CD14-positive monocyte (primary cell): Measurements from ENCODE around the gene ENPP4. TPM values are rescaled to one million over a fixed set of nuclear protein-coding genes. Genes with fewer than 3 reads are reported as not detected.
A peak's percentile ranks its signal among the peaks of the same experiment; 100 is the strongest.
"Not testable (repeated sequence)": the region's sequence is repeated elsewhere in the genome, so short reads cannot be mapped to it uniquely, and the experiment has no call there.

Experiments used
- DNase-seq, 3 donors: peaks; one replicate each; pipeline ENCODE4 v3.0.0-alpha.2; 2011 to 2022
- H2AFZ ChIP-seq: 2 replicates; pipeline ENCODE4 v1.6.0; 2012; ENCODE audit warnings: mild to moderate bottlenecking, low read depth, low read length, inconsistent platforms; ENCODE audit not compliant: insufficient read depth, poor library complexity, severe bottlenecking
- H3K27ac ChIP-seq, 2 donors: 1 replicate in 1 of 2; 2 replicates in 1 of 2; pipeline ENCODE4 v1.5.1; 2012 to 2013; ENCODE audit warnings: low read length in 2 of 2, control low read depth in 1 of 2, inconsistent platforms in 1 of 2, low read depth in 1 of 2, mild to moderate bottlenecking in 1 of 2
- H3K27me3 ChIP-seq, 2 donors: one replicate each; pipeline versions ENCODE4 v1.6.0 to v1.6.1; 2011 to 2013; ENCODE audit warnings: low read length in 2 of 2; ENCODE audit not compliant: control insufficient read depth in 2 of 2, insufficient read depth in 2 of 2
- H3K36me3 ChIP-seq, 2 donors: replicated peaks in 1 of 2; 1 replicate in 1 of 2; 2 replicates in 1 of 2; pipeline versions ENCODE4 v1.5.1 to v1.6.1; 2012 to 2013; ENCODE audit warnings: low read length in 2 of 2, control low read depth in 1 of 2, inconsistent platforms in 1 of 2, mild to moderate bottlenecking in 1 of 2; ENCODE audit not compliant: insufficient read depth in 2 of 2, control insufficient read depth in 1 of 2
- H3K4me1 ChIP-seq, 2 donors: 1 replicate in 1 of 2; 2 replicates in 1 of 2; pipeline versions ENCODE4 v1.5.1 to v1.6.1; 2012 to 2013; ENCODE audit warnings: low read length in 2 of 2, control low read depth in 1 of 2, inconsistent platforms in 1 of 2, mild to moderate bottlenecking in 1 of 2, moderate library complexity in 1 of 2; ENCODE audit not compliant: insufficient read depth in 2 of 2, control insufficient read depth in 1 of 2
- H3K4me2 ChIP-seq: replicated peaks from 2 replicates; pipeline ENCODE3; 2012; ENCODE audit warnings: low read length, moderate library complexity, mild to moderate bottlenecking; ENCODE audit not compliant: poor library complexity, severe bottlenecking; ENCODE audit errors: extremely low read depth
- H3K4me3 ChIP-seq, 3 experiments: fragments of 200-600 bp in 1 of 3; sonication (generic) in 1 of 3; replicated peaks in 1 of 3; 1 replicate in 2 of 3; 2 replicates in 1 of 3; pipeline ENCODE4 v1.5.1; 2011 to 2013; ENCODE audit warnings: low read length in 3 of 3, mild to moderate bottlenecking in 3 of 3, control low read depth in 2 of 3, low read depth in 2 of 3, inconsistent platforms in 1 of 3, moderate library complexity in 1 of 3
- H3K79me2 ChIP-seq: 2 replicates; pipeline ENCODE4 v1.6.0; 2012; ENCODE audit warnings: mild to moderate bottlenecking, control low read depth, inconsistent platforms, low read length, moderate library complexity; ENCODE audit not compliant: insufficient read depth
- H3K9ac ChIP-seq: 2 replicates; pipeline ENCODE4 v1.6.0; 2017; ENCODE audit warnings: low read length, mild to moderate bottlenecking; ENCODE audit not compliant: insufficient read depth, poor library complexity, severe bottlenecking
- H3K9me3 ChIP-seq, 2 donors: replicated peaks in 1 of 2; 1 replicate in 1 of 2; 2 replicates in 1 of 2; pipeline versions ENCODE4 v1.5.1 to v1.6.1; 2012 to 2013; ENCODE audit warnings: low read length in 2 of 2, control low read depth in 1 of 2; ENCODE audit not compliant: control insufficient read depth in 1 of 2, insufficient read depth in 1 of 2
- H4K20me1 ChIP-seq: 2 replicates; pipeline ENCODE4 v1.6.0; 2012; ENCODE audit warnings: mild to moderate bottlenecking, low read length, control low read depth, moderate library complexity; ENCODE audit not compliant: insufficient read depth
- H3K27ac Mint-ChIP-seq, 7 donors: one replicate each; pipeline ENCODE4 v1.8.0; 2020; ENCODE audit warnings: mild to moderate bottlenecking in 7 of 7, mixed read lengths in 7 of 7, moderate library complexity in 6 of 7, inconsistent platforms in 2 of 7
- H3K27me3 Mint-ChIP-seq, 3 donors: one replicate each; pipeline ENCODE4 v1.8.0; 2021 to 2022; ENCODE audit warnings: low read depth in 3 of 3, mild to moderate bottlenecking in 3 of 3, mixed read lengths in 3 of 3, moderate library complexity in 3 of 3, inconsistent platforms in 1 of 3
- H3K36me3 Mint-ChIP-seq, 2 donors: one replicate each; pipeline ENCODE4 v1.8.0; 2020; ENCODE audit warnings: mixed read lengths in 2 of 2, inconsistent platforms in 1 of 2, mild to moderate bottlenecking in 1 of 2
- H3K4me1 Mint-ChIP-seq: one replicate; pipeline ENCODE4 v1.8.0; 2020; ENCODE audit warnings: mild to moderate bottlenecking, mixed read lengths
- H3K4me3 Mint-ChIP-seq, 2 donors: one replicate each; pipeline ENCODE4 v1.8.0; 2020; ENCODE audit warnings: mild to moderate bottlenecking in 2 of 2, mixed read lengths in 2 of 2, moderate library complexity in 1 of 2
- H3K9me3 Mint-ChIP-seq, 7 donors: one replicate each; pipeline ENCODE4 v1.8.0; 2020 to 2022; ENCODE audit warnings: mixed read lengths in 7 of 7, mild to moderate bottlenecking in 6 of 7, moderate library complexity in 6 of 7, inconsistent platforms in 2 of 7
- CTCF ChIP-seq: fragments of 200-600 bp; IDR thresholded peaks from one replicate; pipeline ENCODE4 v1.8.0; 2022; ENCODE audit warnings: antibody characterized with exemption, mild to moderate bottlenecking
- WGBS: methylation state at CpG from one replicate; pipeline ENCODE4 v1.1.5; 2013; ENCODE audit warnings: missing lambda C conversion rate; ENCODE audit not compliant: insufficient coverage; 5-methylcytosine and 5-hydroxymethylcytosine counted together
- intact Hi-C, 2 donors: fragments of 100-400 bp; cut with micrococcal nuclease; formaldehyde crosslinking; loops; one replicate each; pipeline versions ENCODE4 v1.15.0 to v1.15.1; 2023
- polyA plus RNA-seq, 3 donors: library from polyadenylated mRNA; depleted of rRNA in 1 of 3; unstranded in 2 of 3; stranded (reverse) in 1 of 3; fragments of 300-500 nt in 2 of 3; fragments of >200 nt in 1 of 3; fragmentation: Illumina TruSeq in 2 of 3; gene quantifications; 1 replicate in 2 of 3; 2 replicates in 1 of 3; pipeline ENCODE4 v1.2.3, GENCODE V29; 2012 to 2021

Gene ENPP4
- polyA plus RNA-seq, 3 donors = 1.1 to 1.7 (median 1.3) TPM

DNA sequence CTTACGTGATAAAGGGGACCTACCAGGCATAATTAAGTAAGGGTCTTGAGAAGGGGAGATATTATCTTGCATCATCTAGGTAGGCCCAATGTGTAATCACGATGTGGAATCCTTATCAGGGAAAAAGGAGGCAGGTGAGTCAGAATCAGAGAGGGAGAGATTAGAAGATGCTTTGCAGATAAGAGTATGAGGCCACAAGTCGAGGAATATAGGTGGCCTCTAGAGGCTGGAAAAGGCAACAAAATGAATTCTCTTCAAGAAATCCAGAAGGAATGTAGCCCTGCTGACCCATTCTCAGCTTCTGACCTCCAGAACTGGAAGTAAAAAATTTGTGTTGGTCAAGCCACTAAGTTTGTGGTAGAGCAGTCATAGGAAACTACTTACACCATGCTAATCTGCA lies 11.0 kb upstream of the ENPP4 start:
- peaks cover 0 to 4% of the 10 kb centered on the region in 2 donors for H3K9me3 ChIP-seq
- Mint-ChIP-seq H3K27me3 (no peaks in the 10 kb centered on the region), H3K4me1 (peaks cover 4% of the 10 kb centered on the region), H3K4me3 (no peak overlapping the region), H3K27ac (no peak overlapping the region), H3K9me3 (peaks cover 2 to 16% (median 12%) of the 10 kb centered on the region in 7 donors), H3K36me3 (peaks cover 0 to 2% of the 10 kb centered on the region in 2 donors)
- H3K79me2 ChIP-seq = no peaks in the 10 kb centered on the region
- 100% methylated on average over 2 of the region's 3 CpGs for WGBS
- no peaks in the 10 kb centered on the region for H4K20me1 ChIP-seq
- no peak overlapping the region for H3K4me3 ChIP-seq
- no peak for TF ChIP-seq CTCF
- intact Hi-C loops = no loop called here
- no peak for DNase-seq
- no peak overlapping the region for H3K4me2 ChIP-seq
- H3K9ac ChIP-seq = no peak overlapping the region
- no peaks in the 10 kb centered on the region for H3K36me3 ChIP-seq
- no peak overlapping the region for H2AFZ ChIP-seq
- H3K27me3 ChIP-seq = no peaks in the 10 kb centered on the region
- no peak overlapping the region for H3K27ac ChIP-seq
- H3K4me1 ChIP-seq = no peaks in the 10 kb centered on the region

DNA sequence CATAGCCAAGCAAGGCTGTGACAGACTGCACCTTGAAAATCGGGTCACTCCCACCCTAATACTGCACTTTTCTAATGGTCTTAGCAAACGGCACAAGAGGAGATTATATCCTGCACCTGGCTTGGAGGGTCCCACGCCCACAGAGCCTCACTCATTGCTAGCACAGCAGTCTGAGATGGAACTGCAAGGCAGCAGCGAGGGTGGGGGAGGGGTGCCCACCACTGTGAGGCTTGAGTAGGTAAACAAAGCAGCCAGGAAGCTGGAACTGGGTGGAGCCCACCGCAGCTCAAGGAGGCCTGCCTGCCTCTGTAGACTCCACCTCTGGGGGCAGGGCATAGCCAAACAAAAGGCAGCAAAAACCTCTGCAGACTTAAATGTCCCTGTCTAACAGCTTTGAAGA lies 10.1 kb upstream of the ENPP4 start:
- H3K79me2 ChIP-seq, H3K9ac ChIP-seq, H3K4me1 Mint-ChIP-seq, H3K9me3 ChIP-seq, H3K27me3 Mint-ChIP-seq, H3K36me3 ChIP-seq, H3K4me3 Mint-ChIP-seq, H3K4me2 ChIP-seq, intact Hi-C loops, H3K27ac ChIP-seq, H3K4me1 ChIP-seq, H2AFZ ChIP-seq, DNase-seq, H3K27me3 ChIP-seq, H4K20me1 ChIP-seq, H3K4me3 ChIP-seq, H3K36me3 Mint-ChIP-seq: not testable (repeated sequence)
- 64% methylated on average over 4 of the region's 5 CpGs for WGBS
- Mint-ChIP-seq H3K27ac (peak overlapping the region in 1 of 7 donors; percentile 25), H3K9me3 (peaks cover 2 to 17% (median 12%) of the 10 kb centered on the region in 7 donors)
